Epithelial cell of umbilical artery (primary cell): ENCODE measurements around the gene NAGA. TPM values are rescaled to one million over a fixed set of nuclear protein-coding genes. Genes with fewer than 3 reads are reported as not detected.

Experiments
- total RNA-seq: library from RNA; depleted of rRNA; stranded (reverse); fragments of >200 nt; gene quantifications from 2 replicates; pipeline ENCODE4 v1.2.3, GENCODE V29; 2014

The NAGA gene
- 37.4 and 49.1 TPM in 2 replicates for total RNA-seq

GRCh38 chr22:42070517-42071422 is at the start of gene NAGA:
TSS of gene NAGA (minus strand) at chr22:42070812. CDS start at chr22:42070297, 515 bp downstream.

DNA sequence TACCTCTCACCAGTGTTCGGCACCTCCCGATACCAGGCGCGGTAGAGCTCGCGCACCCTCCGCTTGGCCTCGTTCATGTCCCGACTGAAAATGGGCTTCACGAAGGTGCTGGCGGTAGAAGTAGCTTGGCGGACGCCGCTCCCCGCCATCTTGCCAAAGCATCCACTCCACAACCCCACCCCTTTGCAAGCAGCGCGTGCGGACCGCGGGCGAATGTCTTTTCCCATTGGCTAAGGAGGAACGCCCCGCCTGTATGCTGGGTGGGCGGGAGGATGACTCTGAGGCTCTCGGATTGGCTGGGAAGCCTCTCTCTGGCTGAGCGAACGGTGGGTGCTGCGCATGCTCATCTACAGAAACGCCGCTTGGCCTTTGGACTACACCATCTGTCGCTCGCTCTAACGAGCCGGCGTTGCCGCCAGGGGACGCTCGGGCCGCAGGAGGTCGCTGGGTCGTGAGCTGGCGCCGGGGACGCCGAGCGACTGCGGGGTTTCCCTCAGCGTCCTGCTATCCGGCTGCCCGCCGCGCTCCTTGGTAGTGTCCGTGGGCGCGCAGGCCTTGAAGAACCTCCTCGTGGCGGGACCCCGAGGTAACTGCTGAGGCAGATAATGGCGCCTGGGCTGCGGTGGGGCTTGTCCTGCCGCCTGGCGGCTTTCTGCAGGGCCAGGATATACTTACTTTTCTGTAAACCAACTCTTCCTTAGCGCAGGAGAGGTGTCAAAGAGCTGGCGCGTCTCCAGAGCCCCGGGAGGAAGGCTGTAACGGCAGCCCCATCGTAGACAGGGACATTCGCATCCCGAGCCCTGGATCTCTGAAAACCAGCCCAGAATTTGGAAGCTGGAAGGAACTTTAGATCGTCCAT is 20.2 kb upstream of the NAGA start, which contains the start of gene NDUFA6:
NDUFA6 (minus strand) TSS at position 177 of the 859 bp plus-strand sequence; CDS start at position 149, 28 bp downstream.

GRCh38 chr22:42079319-42080251 is 9.0 kb upstream of the NAGA start, which contains the start of gene SMDT1:
TSS of gene SMDT1 (plus strand) at chr22:42079700. CDS start at chr22:42079769, 69 bp downstream.

DNA sequence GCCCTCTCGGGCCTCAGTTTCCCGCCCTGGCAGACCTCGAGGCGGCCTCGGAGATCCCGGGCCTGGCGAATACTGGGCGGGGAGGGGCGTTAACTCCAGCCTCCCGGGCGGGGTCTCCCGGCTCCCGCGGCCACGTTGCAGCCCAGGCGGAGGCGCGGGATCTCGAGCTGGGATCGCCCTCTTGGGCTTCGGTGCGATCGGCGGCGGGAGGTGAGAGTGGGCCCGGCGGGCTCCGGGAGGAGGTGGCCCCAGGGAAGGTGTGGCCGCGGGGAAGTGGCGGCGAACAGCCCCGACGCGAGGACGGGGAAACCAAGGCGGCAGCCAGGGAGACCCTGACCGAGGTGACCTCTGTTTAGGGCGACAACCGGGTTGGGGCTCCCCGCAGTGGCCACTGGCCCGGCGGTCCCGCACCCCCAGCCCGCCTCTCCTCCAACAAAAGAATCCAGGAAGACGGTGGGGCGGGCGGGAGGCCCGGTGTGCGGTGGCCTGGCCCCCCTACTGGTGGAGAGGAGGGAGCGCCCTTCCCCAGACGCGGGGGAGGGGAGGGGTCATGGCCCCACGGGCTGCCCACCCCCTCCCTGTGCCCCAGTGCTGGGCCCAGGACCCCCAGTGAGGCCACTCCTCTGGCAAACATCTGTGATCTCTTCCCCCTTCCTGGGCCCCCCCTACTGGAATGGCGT is 3.7 kb upstream of the NAGA start, which contains the start of gene PHETA2:
PHETA2 (plus strand) TSS at position 117 of the 680 bp plus-strand sequence. CDS start 3,046 bp downstream, outside the sequence.

Other genes starting within 250 kb of the NAGA start
- 39.5 and 40.0 TPM in 2 replicates for gene SREBF2, start 237.7 kb downstream of the NAGA start, total RNA-seq
- gene SHISA8, start 155.7 kb downstream of the NAGA start, total RNA-seq = not detected in 2 replicates
- 0.15 TPM in 1 of 2 replicates, not detected in the other for gene TNFRSF13C, start 144.0 kb downstream of the NAGA start, total RNA-seq
- 19.8 and 32.7 TPM in 2 replicates for gene CENPM, start 123.7 kb downstream of the NAGA start, total RNA-seq
- gene SEPTIN3, start 101.4 kb downstream of the NAGA start, total RNA-seq = 0.15 TPM in 1 of 2 replicates, not detected in the other
- under 0.01 and 0.15 TPM in 2 replicates for gene WBP2NL, start 72.0 kb downstream of the NAGA start, total RNA-seq
- 16.9 and 26.6 TPM in 2 replicates for gene PHETA2, start 3.4 kb upstream of the NAGA start, total RNA-seq
- 5.2 and 6.7 TPM in 2 replicates for gene SMDT1, start 8.9 kb upstream of the NAGA start, total RNA-seq
- gene NDUFA6, start 20.0 kb upstream of the NAGA start, total RNA-seq = 58.5 and 74.8 TPM in 2 replicates
- not detected in 2 replicates for gene CYP2D6, start 60.0 kb upstream of the NAGA start, total RNA-seq
- 16.0 and 18.5 TPM in 2 replicates for gene TCF20, start 199.8 kb upstream of the NAGA start, total RNA-seq